Panc1 (cell line): Measurements from ENCODE around the gene HELZ. TPM values are rescaled to one million over a fixed set of nuclear protein-coding genes. Genes with fewer than 3 reads are reported as not detected.

Experiments
- ATAC-seq: fragments of 200-7000 bp; cut with Tn5 transposase; 2 replicates; pipeline ENCODE4 v1.9.1; 2020; ENCODE audit warnings: mild to moderate bottlenecking, moderate library complexity
- BruUV-seq: library from RNA; stranded (reverse); fragments of 400-500 nt; replicated peaks from 2 replicates; lab custom pipeline; 2021; lab: Mats Ljungman, UMichigan
- CTCF ChIA-PET: fragments of 300-600 bp; sonication (Branson Sonifier 250); formaldehyde crosslinking; loops from one replicate; lab custom pipeline; 2022; ENCODE audit warnings: antibody characterized with exemption; lab: Charles Lee
- POLR2A ChIA-PET: fragments of 300-600 bp; sonication (Branson Sonifier 250); formaldehyde crosslinking; loops from one replicate; lab custom pipeline; 2022; ENCODE audit warnings: antibody characterized with exemption; lab: Charles Lee
- DNase-seq: peaks from one replicate; pipeline ENCODE4 v3.0.0-alpha.2; 2010; ENCODE audit warnings: low read depth, low spot score
- H3K27ac ChIP-seq: 2 replicates; pipeline ENCODE4 v1.5.1; 2011; ENCODE audit warnings: mild to moderate bottlenecking, low read length, inconsistent platforms
- H3K27me3 ChIP-seq: fragments of 200-500 bp; sonication (Bioruptor generic); 2 replicates; pipeline ENCODE4 v1.6.0; 2014; ENCODE audit warnings: low read length, inconsistent platforms; ENCODE audit not compliant: control insufficient read depth, insufficient read depth
- H3K36me3 ChIP-seq: fragments of 200-500 bp; sonication (Bioruptor generic); 2 replicates; pipeline ENCODE4 v1.5.1; 2014; ENCODE audit warnings: inconsistent platforms, mild to moderate bottlenecking, low read length, moderate library complexity; ENCODE audit not compliant: control insufficient read depth, insufficient read depth
- H3K4me1 ChIP-seq: 2 replicates; pipeline ENCODE4 v1.5.1; 2011; ENCODE audit warnings: inconsistent platforms, mild to moderate bottlenecking, low read length, moderate library complexity; ENCODE audit not compliant: control insufficient read depth, insufficient read depth
- H3K4me3 ChIP-seq, 2 experiments: 2 replicates each; pipeline ENCODE4 v1.5.1; 2011 to 2012; ENCODE audit warnings: low read depth in 2 of 2, low read length in 2 of 2, mild to moderate bottlenecking in 2 of 2, inconsistent platforms in 1 of 2, moderate library complexity in 1 of 2
- H3K9me3 ChIP-seq: fragments of 200-500 bp; sonication (Bioruptor generic); 2 replicates; pipeline ENCODE4 v1.5.1; 2014; ENCODE audit warnings: low read depth, mild to moderate bottlenecking, inconsistent platforms, low read length, moderate library complexity; ENCODE audit not compliant: control insufficient read depth, insufficient read depth
- POLR2AphosphoS5 ChIP-seq: IDR thresholded peaks from 2 replicates; pipeline ENCODE4 v1.6.1; 2012; ENCODE audit warnings: mild to moderate bottlenecking, low read depth, low read length, moderate library complexity
- SIN3A ChIP-seq: IDR thresholded peaks from 2 replicates; pipeline ENCODE4 v1.6.1; 2012; ENCODE audit warnings: low read depth, mild to moderate bottlenecking, low read length, moderate library complexity, borderline replicate concordance; ENCODE audit not compliant: insufficient read depth
- TCF7L2 ChIP-seq: IDR thresholded peaks from 2 replicates; pipeline ENCODE4 v1.6.1; 2011; ENCODE audit warnings: mild to moderate bottlenecking, low read depth, low read length, inconsistent platforms
- in situ Hi-C: cut with HindIII; loops from 2 replicates; pipeline ENCODE4 v1.10.0; 2016; ENCODE audit warnings: low sequenced_read_pairs, low pct_unique_long_range_greater_than_20kb
- intact Hi-C: fragments of 100-400 bp; cut with micrococcal nuclease; formaldehyde crosslinking; loops from one replicate; pipeline ENCODE4 v1.10.0; 2022; ENCODE audit not compliant: unreplicated experiment
- total RNA-seq: library from RNA; stranded (reverse); gene quantifications from one replicate; pipeline ENCODE4 v1.2.1, GENCODE V29; 2021; ENCODE audit not compliant: unreplicated experiment
- TF ChIP-seq, protein P1 (sequence below): fragments of 450-650 bp; IDR thresholded peaks from 2 replicates; pipeline ENCODE4 v1.5.1; 2017; ENCODE audit warnings: mild to moderate bottlenecking
- TF ChIP-seq, protein P2 (sequence below), 2 experiments: IDR thresholded peaks; 2 replicates each; pipeline ENCODE4 v1.6.1; 2011 to 2012; ENCODE audit warnings: low read depth in 2 of 2, control low read depth in 1 of 2, low read length in 1 of 2, mild to moderate bottlenecking in 1 of 2, moderate library complexity in 1 of 2; ENCODE audit not compliant: insufficient read depth in 1 of 2

Gene HELZ
- total RNA-seq, 1 experiment from 2014 or later: 15.0 TPM

DNA sequence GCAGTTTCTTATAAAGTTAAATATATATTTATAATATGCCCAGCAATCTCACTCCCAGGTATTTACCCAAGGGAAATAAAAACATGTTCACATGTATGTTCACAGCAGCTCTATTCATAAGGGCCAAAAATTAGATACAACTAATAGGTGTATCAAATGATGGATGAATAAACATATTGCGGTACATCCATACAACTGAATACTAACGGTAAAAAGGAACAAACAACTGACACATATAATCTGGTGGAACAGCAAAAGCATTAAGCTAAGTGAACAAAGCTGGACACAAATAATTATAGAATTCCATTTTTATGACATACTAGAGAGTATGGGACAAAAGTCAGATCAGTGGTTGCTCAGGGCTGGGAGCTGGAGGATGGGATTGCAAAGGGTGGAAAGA is 125.9 kb downstream of the HELZ start:
- intact Hi-C loops: no loop called here
- Histone ChIP-seq H3K4me1 (no peaks in the 10 kb centered on the region), H3K4me3 (no peak overlapping the region), H3K27ac (no peak overlapping the region), H3K9me3 (peaks cover 6% of the 10 kb centered on the region; the same call in 1 of the 2 replicates), H3K27me3 (no peaks in the 10 kb centered on the region), H3K36me3 (peaks cover 3% of the 10 kb centered on the region)
- ChIA-PET CTCF (no interaction called here), POLR2A (no interaction called here)
- DNase-seq (no peak), ATAC-seq (no peak)
- BruUV-seq: no TSS peak
- TF ChIP-seq, protein P1, sequence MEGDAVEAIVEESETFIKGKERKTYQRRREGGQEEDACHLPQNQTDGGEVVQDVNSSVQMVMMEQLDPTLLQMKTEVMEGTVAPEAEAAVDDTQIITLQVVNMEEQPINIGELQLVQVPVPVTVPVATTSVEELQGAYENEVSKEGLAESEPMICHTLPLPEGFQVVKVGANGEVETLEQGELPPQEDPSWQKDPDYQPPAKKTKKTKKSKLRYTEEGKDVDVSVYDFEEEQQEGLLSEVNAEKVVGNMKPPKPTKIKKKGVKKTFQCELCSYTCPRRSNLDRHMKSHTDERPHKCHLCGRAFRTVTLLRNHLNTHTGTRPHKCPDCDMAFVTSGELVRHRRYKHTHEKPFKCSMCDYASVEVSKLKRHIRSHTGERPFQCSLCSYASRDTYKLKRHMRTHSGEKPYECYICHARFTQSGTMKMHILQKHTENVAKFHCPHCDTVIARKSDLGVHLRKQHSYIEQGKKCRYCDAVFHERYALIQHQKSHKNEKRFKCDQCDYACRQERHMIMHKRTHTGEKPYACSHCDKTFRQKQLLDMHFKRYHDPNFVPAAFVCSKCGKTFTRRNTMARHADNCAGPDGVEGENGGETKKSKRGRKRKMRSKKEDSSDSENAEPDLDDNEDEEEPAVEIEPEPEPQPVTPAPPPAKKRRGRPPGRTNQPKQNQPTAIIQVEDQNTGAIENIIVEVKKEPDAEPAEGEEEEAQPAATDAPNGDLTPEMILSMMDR: no peak
- TF ChIP-seq POLR2AphosphoS5 (no peak), TCF7L2 (no peak), SIN3A (no peak)
- TF ChIP-seq, protein P2, sequence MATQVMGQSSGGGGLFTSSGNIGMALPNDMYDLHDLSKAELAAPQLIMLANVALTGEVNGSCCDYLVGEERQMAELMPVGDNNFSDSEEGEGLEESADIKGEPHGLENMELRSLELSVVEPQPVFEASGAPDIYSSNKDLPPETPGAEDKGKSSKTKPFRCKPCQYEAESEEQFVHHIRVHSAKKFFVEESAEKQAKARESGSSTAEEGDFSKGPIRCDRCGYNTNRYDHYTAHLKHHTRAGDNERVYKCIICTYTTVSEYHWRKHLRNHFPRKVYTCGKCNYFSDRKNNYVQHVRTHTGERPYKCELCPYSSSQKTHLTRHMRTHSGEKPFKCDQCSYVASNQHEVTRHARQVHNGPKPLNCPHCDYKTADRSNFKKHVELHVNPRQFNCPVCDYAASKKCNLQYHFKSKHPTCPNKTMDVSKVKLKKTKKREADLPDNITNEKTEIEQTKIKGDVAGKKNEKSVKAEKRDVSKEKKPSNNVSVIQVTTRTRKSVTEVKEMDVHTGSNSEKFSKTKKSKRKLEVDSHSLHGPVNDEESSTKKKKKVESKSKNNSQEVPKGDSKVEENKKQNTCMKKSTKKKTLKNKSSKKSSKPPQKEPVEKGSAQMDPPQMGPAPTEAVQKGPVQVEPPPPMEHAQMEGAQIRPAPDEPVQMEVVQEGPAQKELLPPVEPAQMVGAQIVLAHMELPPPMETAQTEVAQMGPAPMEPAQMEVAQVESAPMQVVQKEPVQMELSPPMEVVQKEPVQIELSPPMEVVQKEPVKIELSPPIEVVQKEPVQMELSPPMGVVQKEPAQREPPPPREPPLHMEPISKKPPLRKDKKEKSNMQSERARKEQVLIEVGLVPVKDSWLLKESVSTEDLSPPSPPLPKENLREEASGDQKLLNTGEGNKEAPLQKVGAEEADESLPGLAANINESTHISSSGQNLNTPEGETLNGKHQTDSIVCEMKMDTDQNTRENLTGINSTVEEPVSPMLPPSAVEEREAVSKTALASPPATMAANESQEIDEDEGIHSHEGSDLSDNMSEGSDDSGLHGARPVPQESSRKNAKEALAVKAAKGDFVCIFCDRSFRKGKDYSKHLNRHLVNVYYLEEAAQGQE (IDR thresholded peaks at IDR 0.05; ENCODE audit: insufficient read depth in 1 of 2, low read depth in 2 of 2, low read length in 1 of 2): no peak
- in situ Hi-C loops: no loop called here

DNA sequence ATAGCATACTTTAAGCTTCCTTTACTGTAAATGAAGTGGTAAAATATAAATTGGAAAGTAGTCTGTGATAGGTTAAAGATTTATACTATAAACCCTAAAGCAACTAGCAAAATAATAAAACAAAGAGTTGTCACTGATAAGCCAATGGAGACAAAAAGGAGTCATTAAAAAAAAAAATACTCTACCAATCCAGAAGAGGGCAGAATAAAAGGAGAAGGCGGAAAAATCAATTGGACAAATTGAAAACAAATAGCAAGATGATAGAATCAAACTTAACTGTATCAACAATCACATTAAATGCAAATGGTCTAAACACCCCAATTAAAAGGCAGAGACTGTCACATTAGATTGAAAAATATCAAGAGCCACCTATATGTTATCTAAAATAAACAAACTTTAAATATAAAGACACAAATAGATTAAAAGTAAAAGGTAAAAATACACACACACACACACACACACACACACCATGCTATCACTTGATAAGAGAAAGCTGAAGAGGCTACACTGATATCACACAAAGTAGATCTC is 128.9 kb downstream of the HELZ start:
- Histone ChIP-seq H3K27ac (no peak overlapping the region), H3K4me3 (no peak overlapping the region), H3K4me1 (no peaks in the 10 kb centered on the region), H3K9me3 (peaks cover 6% of the 10 kb centered on the region; the same call in 1 of the 2 replicates), H3K36me3 (no peaks in the 10 kb centered on the region; the same call in none of the 2 replicates), H3K27me3 (no peaks in the 10 kb centered on the region)
- ATAC-seq (no peak), DNase-seq (no peak)
- in situ Hi-C loops (no loop called here), intact Hi-C loops (no loop called here)
- ChIA-PET POLR2A (no interaction called here), CTCF (interaction anchor here (0.7 kb wide), 1 partner anchor 15 kb away, joined by 4 read pairs; no protein-coding TSS in a partner anchor)
- no TSS peak for BruUV-seq
- TF ChIP-seq POLR2AphosphoS5 (no peak), TCF7L2 (no peak), SIN3A (no peak)
- TF ChIP-seq, protein P2 (IDR thresholded peaks at IDR 0.05; ENCODE audit: insufficient read depth in 1 of 2, low read depth in 2 of 2, low read length in 1 of 2): no peak
- TF ChIP-seq, protein P1: no peak; the same call in 1 of the 2 replicates
